Measurements from ENCODE around the gene EVA1C. TPM values are rescaled to one million over a fixed set of nuclear protein-coding genes. Genes with fewer than 3 reads are reported as not detected.
A peak's percentile ranks its signal among the peaks of the same experiment; 100 is the strongest.
"Not testable (repeated sequence)": the region's sequence is repeated elsewhere in the genome, so short reads cannot be mapped to it uniquely, and the experiment has no call there.

The EVA1C gene
- total RNA-seq, 1 experiment from 2014 or later, result 3.8 TPM

GRCh38 chr21:32499249-32500055, 86.9 kb downstream of the EVA1C start:
- DNase-seq (ENCODE audit: low spot score), result no peak

GRCh38 chr21:32503641-32504040, 91.1 kb downstream of the EVA1C start:
- DNase-seq (ENCODE audit: low spot score), result not testable (repeated sequence)

GRCh38 chr21:32505767-32506166, 93.3 kb downstream of the EVA1C start:
- not testable (repeated sequence) for DNase-seq (ENCODE audit: low spot score)

- DNase-seq (ENCODE audit: low spot score), result not testable (repeated sequence)
These were observed 94.0 kb downstream of the EVA1C start for GRCh38 chr21:32506411-32506965.

- DNase-seq (ENCODE audit: low spot score), result no peak
These were observed 94.9 kb downstream of the EVA1C start for GRCh38 chr21:32507342-32507919.

- DNase-seq (ENCODE audit: low spot score), result not testable (repeated sequence)
These were observed 95.5 kb downstream of the EVA1C start for GRCh38 chr21:32508036-32508435.

GRCh38 chr21:32508558-32508957, 96.1 kb downstream of the EVA1C start:
- no peak for DNase-seq (ENCODE audit: low spot score)

GRCh38 chr21:32508975-32509374, 96.5 kb downstream of the EVA1C start:
- DNase-seq (ENCODE audit: low spot score), result not testable (repeated sequence)

GRCh38 chr21:32514275-32515055, 102.0 kb downstream of the EVA1C start:
- DNase-seq (ENCODE audit: low spot score), result no peak

GRCh38 chr21:32515874-32516273, 103.4 kb downstream of the EVA1C start:
- no peak for DNase-seq (ENCODE audit: low spot score)

- peak; percentile 87 for DNase-seq (ENCODE audit: low spot score)
These were observed 104.5 kb downstream of the EVA1C start for GRCh38 chr21:32516756-32517649.

GRCh38 chr21:32519945-32520874, 107.7 kb downstream of the EVA1C start:
- no peak for DNase-seq (ENCODE audit: low spot score)

GRCh38 chr21:32520875-32521735, 108.6 kb downstream of the EVA1C start:
- DNase-seq (ENCODE audit: low spot score), result peak; percentile 92

GRCh38 chr21:32521736-32522355, 109.3 kb downstream of the EVA1C start:
- DNase-seq (ENCODE audit: low spot score), result peak; percentile 2

GRCh38 chr21:32523463-32523862, 111.0 kb downstream of the EVA1C start:
- DNase-seq (ENCODE audit: low spot score), result no peak

- peak; percentile 67 for DNase-seq (ENCODE audit: low spot score)
These were observed 111.6 kb downstream of the EVA1C start for GRCh38 chr21:32523988-32524719.

GRCh38 chr21:32525282-32525681, 112.8 kb downstream of the EVA1C start:
- no peak for DNase-seq (ENCODE audit: low spot score)

- no peak for DNase-seq (ENCODE audit: low spot score)
These were observed 117.2 kb downstream of the EVA1C start for GRCh38 chr21:32529679-32530078.

All from H4 (cell line).